Measurements from ENCODE around the gene TUB.

The TUB gene

GRCh38 chr11:8068605-8069221, 12.3 kb upstream of the TUB start:
- no peak for DNase-seq (ENCODE audit: low spot score)

GRCh38 chr11:8069771-8070170, 11.2 kb upstream of the TUB start:
- no peak for DNase-seq (ENCODE audit: low spot score)

DNA sequence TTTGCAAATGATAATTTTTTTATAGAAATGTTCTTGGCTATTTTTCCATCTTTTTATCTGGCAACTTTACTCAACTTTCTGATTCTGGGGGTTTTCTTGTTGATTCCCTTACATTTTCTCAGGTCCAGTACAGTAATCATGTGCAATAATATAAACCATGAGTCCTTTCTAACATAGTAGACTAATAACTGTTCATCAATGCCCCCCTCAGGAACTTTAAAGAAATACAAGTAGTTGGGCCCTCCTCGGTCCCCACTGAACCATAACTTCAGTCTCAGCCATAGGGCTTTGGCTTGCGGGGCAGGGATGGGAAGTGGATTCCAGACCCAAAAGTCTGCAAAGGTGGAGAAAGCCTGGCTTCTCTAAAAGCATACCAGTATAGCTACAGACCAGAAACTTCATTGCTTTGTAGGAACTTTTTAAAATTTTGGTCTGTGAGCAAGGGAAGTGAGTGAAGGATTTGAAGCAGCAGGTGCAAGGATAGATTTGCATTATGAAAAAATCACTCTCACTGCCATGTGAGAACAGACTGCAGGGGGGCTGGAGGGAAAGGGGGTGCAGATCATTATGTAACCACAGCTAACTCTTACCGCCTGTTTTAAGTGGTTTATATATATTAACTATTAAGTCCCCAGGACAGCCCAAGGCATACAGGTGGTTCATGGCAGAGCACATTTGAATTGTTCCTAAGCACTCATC, 10.4 kb upstream of the TUB start:
- DNase-seq (ENCODE audit: low spot score), result peak; percentile 29

- no peak for DNase-seq (ENCODE audit: low spot score)
Observed at GRCh38 chr11:8071616-8072581, 9.1 kb upstream of the TUB start.

GRCh38 chr11:8075119-8075726, 5.8 kb upstream of the TUB start:
- no peak for DNase-seq (ENCODE audit: low spot score)

DNA sequence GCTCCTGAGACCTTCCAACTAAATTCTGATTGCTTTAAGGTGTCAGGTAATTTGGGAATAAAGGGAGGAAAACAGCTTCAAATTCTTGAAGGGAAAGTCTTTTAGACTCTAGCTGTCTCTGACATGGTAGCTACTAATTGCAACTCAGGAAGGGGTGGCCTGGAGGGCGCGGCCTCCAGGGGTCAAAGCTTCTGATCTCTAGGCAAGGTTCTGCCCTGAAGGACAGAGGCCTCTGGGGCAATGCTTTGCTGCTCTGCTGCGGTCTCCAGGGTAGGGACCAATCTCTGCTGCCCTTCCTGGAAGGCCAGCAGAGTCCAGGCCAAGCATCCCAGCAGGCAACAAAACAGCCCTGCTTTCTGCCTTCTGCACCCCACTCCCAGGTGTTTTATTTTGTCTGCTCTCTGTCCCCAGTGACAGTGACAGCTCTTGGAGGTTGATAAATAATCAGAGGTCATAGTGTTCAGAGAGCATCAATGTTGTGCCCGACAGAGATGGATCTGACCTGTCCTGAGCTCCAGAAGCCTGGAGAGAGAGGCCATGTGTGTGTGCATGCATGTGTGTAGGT, 1.8 kb upstream of the TUB start:
- DNase-seq (ENCODE audit: low spot score), result no peak

GRCh38 chr11:8080069-8080670, 841 bp upstream of the TUB start:
- DNase-seq (ENCODE audit: low spot score), result no peak

DNA sequence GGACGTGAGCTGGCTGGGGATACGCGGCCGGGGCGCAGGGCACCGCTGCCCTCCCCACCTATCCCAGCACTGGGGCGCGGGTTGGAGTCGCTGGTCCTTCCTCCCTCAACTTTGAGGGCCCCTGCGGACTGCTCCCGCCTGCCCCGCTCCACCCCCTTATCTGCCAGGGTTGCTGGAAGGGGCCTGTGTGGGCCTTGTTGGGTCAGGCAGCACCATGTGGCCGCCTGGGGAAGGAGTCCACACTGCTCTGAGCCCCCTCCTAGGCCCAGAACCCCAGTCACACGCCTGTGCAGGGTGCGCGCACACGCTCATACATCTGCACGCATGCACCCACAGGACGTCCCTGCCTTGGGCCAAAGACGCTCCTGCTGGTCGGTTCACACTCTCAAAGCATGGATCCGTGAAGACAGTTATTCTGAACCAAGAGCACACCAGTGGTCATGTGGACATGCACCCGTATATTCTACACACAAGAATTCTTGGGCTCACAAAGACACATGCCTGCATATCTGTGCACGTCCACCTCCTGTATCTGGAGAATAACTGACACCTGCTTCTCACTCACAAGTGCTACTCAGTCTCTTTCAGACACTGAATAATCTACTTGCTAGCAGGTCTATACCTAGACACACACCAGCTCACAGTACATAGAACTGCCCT, 710 bp downstream of the TUB start:
- peak; percentile 46 for DNase-seq (ENCODE audit: low spot score)

DNA sequence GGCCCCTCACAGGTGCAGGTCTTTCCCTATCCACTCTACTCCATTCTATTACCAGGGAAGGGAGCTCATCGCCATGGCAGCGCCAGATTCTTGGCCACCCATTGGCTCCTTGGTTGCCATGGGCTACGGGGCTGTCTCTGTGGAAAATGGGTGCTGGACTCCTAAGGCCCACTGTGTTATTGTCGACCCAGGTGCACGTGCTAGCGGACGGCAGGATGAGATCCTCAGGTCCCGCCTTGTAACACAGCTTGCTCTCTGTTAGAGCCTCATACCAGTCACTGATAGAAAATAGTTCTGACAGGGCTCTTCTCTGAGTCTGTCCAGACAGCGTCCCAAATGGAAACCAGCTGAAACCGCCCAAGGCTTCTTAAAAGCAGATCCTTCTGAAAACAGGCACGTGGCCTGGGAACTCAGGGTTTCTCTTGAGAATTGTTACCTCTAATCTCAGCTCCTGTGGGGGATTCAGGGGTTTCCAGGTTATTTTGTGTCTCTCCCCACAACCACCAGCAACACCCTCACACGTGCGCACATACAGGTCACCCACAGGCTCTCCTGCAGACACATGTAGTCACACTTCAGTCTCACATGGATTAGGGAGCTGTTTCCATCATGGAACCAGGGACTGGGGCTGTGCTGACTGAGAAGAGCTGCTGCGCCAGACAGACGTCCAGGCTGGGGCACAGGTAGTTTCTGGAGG, 1.5 kb downstream of the TUB start:
- peak; percentile 45 for DNase-seq (ENCODE audit: low spot score)

DNA sequence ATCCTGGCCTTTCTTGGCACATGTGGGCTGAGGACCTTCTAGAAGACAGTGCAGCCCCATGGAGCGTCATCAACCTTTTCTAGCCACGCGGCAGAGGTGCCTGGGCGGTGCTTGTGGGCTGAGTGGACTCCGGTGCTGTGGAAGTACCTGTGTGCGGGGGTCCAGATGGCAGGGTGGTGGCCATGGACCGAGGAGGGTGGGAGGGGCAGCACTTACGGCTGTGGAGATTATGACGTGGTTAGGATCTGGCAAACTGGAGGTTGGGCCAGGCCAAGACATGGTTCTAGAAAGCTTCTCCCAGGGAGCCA, 2.0 kb downstream of the TUB start:
- DNase-seq (ENCODE audit: low spot score), result no peak

GRCh38 chr11:8083871-8084281, 2.9 kb downstream of the TUB start:
- DNase-seq (ENCODE audit: low spot score), result peak; percentile 16

DNA sequence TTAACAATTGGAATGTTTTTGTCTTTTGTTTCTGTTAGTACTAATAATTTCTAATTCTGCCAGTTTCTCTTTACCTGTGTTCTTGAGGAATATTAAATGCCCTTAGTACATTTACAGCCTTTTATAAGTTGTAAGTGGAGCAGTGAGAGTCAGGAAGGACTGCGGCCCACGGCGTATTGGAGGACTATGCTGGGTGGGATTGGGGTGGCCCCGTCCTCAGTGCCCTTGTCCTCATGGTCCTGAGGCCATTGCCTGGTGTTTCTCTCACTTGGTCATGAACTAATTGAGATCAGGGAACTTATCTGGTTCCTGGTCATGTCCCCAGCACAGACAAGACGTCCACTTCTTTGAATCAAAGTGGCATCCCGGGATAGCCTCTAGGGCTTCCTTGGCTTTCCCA, 3.3 kb downstream of the TUB start:
- no peak for DNase-seq (ENCODE audit: low spot score)

- DNase-seq (ENCODE audit: low spot score), result no peak
Observed at GRCh38 chr11:8085011-8085645, 4.1 kb downstream of the TUB start.

GRCh38 chr11:8086001-8086479, 5.0 kb downstream of the TUB start:
- DNase-seq (ENCODE audit: low spot score), result no peak

DNA sequence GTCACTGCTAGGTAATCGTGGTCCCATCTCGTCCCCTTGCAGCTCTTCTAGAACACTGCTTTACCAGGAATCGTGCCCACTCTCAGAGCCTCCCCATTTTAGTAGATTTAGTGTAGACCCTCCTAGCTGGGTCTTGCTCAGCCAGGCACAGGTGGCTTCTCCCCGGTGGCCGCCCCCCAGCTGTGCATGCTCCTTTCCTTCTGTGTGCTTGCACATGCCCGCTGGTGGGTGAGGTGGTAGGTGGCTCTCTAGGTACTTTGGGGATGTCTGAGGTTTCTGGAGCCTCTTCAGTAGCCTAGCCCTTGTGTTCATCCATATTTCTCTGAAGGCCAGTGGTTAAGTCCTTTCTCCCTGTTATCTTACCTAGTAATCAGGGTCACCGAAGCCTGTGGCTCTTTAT, 5.6 kb downstream of the TUB start:
- DNase-seq (ENCODE audit: low spot score), result no peak

DNA sequence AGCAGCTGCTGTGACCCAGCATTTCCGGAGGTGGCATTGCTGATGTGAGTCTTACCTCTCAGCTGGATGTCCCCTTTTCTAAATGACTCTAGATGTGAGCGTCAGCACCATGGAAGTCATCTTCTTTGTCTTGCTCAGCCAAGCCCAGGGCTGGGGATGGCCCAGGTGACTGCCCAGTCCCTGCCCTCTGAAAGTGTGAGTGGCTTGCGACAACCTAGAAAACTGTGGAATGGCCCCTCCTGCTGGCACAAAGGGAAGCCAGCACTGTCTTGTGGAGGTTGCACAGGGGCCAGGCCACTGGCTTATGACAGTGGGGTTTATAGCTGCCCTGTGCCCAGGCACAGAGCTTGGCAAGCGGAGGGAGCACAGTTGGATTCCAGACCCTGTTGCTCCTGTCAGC, 6.2 kb downstream of the TUB start:
- no peak for DNase-seq (ENCODE audit: low spot score)

- no peak for DNase-seq (ENCODE audit: low spot score)
Observed at GRCh38 chr11:8087756-8088155, 6.7 kb downstream of the TUB start.

DNA sequence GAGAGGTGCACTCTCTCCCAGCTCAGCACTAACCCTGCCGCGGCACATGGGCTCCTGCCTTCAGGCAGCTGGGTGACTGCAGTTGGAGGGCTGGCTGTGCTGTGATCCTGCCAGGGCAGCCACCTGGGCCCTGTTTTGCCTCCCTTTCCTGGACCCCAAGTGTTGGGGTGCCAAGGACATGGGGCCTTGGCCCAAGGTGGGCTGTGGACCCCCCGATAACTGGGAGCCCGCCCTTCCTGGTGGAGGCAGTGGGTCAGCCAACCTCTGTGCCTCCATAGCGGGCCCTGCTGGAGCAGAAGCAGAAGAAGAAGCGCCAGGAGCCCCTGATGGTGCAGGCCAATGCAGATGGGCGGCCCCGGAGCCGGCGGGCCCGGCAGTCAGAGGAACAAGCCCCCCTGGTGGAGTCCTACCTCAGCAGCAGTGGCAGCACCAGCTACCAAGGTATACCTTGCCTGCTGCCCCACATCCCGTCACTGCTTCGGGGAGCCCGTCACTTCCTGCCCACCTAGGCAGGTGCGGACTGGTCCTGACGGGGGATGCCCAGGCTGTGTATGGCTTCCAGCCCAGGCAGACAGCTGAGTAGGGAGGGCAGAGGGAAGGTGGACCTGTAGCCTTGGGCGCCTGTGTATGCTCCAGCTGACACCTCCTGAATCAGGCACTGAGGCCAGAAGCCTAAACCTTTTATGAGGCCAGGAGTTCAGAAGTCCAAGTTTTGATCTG, 8.9 kb downstream of the TUB start:
- DNase-seq (ENCODE audit: low spot score), result no peak

DNA sequence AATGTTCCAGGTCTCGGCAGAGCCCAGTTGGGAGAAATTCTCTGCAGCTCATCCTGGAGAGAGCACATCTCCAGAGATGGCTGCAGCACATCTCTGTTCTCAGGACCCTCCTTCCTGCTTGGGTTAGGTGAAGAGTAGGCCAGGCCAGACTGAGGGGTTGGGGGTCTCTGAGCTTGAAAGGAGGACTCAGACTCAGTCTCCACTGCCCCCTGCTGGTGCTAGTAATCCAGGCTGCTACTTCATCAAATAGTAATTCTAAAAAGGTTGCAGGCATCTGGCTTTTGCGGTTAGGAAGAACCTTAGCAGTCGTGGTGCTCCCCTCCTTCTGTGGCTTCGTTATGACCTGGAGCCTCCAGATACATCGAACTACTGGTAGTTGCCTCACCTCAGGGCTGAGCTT, 9.7 kb downstream of the TUB start:
- peak; percentile 57 for DNase-seq (ENCODE audit: low spot score)

Measured in cerebellar cortex (tissue), 1 donor.